IMR-90 (cell line): ENCODE data around the gene NFATC1. TPM values are rescaled to one million over a fixed set of nuclear protein-coding genes. Genes with fewer than 3 reads are reported as not detected.

Source experiments
- ATAC-seq: fragments of 200-7000 bp; cut with Tn5 transposase; 2 replicates; pipeline ENCODE4 v1.9.1; 2020; ENCODE audit warnings: low read depth, mild to moderate bottlenecking, moderate library complexity
- BruUV-seq: library from RNA; stranded (reverse); fragments of 400-500 nt; replicated peaks from 2 replicates; lab custom pipeline; 2021; lab: Mats Ljungman, UMichigan
- CTCF ChIA-PET: fragments of 300-600 bp; formaldehyde crosslinking; extraction: SDS; loops from one replicate; lab custom pipeline; 2021; ENCODE audit warnings: antibody characterized with exemption; lab: Yijun Ruan, JAX
- POLR2A ChIA-PET: fragments of 300-600 bp; sonication (Branson Sonifier 250); formaldehyde crosslinking; loops from one replicate; lab custom pipeline; 2022; ENCODE audit warnings: antibody characterized with exemption; ENCODE audit not compliant: unreplicated experiment; lab: Charles Lee
- DNase-seq: peaks from one replicate; pipeline ENCODE4 v3.0.0; 2013
- H2AFZ ChIP-seq: replicated peaks from 2 replicates; pipeline ENCODE3; 2013; ENCODE audit warnings: low read length, mild to moderate bottlenecking; ENCODE audit not compliant: poor library complexity
- H2AK5ac ChIP-seq: 2 replicates; pipeline ENCODE4 v1.6.1; 2013; ENCODE audit warnings: low read depth, low read length, inconsistent platforms
- H2AK9ac ChIP-seq: replicated peaks from 2 replicates; pipeline ENCODE3; 2013; ENCODE audit warnings: mild to moderate bottlenecking, low read depth, low read length, moderate library complexity; ENCODE audit not compliant: poor library complexity
- H2BK120ac ChIP-seq: 2 replicates; pipeline ENCODE4 v1.6.1; 2013; ENCODE audit warnings: low read depth, low read length, inconsistent platforms
- H2BK15ac ChIP-seq: 3 replicates; pipeline ENCODE4 v1.6.1; 2013; ENCODE audit warnings: low read depth, low read length, inconsistent platforms
- H2BK20ac ChIP-seq: 2 replicates; pipeline ENCODE4 v1.6.1; 2013; ENCODE audit warnings: low read depth, mild to moderate bottlenecking, inconsistent platforms, low read length, moderate library complexity
- H2BK5ac ChIP-seq: 2 replicates; pipeline ENCODE4 v1.6.1; 2013; ENCODE audit warnings: mild to moderate bottlenecking, low read depth, low read length, inconsistent platforms; ENCODE audit not compliant: poor library complexity, severe bottlenecking
- H3K14ac ChIP-seq: replicated peaks from 2 replicates; pipeline ENCODE4 v1.6.1; 2013; ENCODE audit warnings: low read depth, low read length, inconsistent platforms
- H3K18ac ChIP-seq: 2 replicates; pipeline ENCODE4 v1.6.1; 2013; ENCODE audit warnings: low read depth, low read length, control low read depth
- H3K23ac ChIP-seq: 2 replicates; pipeline ENCODE4 v1.6.1; 2013; ENCODE audit warnings: low read depth, low read length, inconsistent platforms
- H3K27ac ChIP-seq: 2 replicates; pipeline ENCODE4 v1.5.1; 2013; ENCODE audit warnings: mild to moderate bottlenecking, control low read depth, low read length; ENCODE audit not compliant: insufficient read depth
- H3K27me3 ChIP-seq: 2 replicates; pipeline ENCODE4 v1.6.1; 2013; ENCODE audit warnings: low read length; ENCODE audit not compliant: control insufficient read depth, insufficient read depth
- H3K36me3 ChIP-seq: 2 replicates; pipeline ENCODE4 v1.6.1; 2013; ENCODE audit warnings: low read length, mixed read lengths; ENCODE audit not compliant: control insufficient read depth, insufficient read depth
- H3K4ac ChIP-seq: 2 replicates; pipeline ENCODE4 v1.6.1; 2013; ENCODE audit warnings: low read depth, low read length, inconsistent platforms
- H3K4me1 ChIP-seq: 2 replicates; pipeline ENCODE4 v1.6.1; 2013; ENCODE audit warnings: low read length, mixed read lengths; ENCODE audit not compliant: control insufficient read depth, insufficient read depth
- H3K4me2 ChIP-seq: 2 replicates; pipeline ENCODE4 v1.6.1; 2013; ENCODE audit warnings: low read depth, mild to moderate bottlenecking, control low read depth, low read length, moderate library complexity
- H3K4me3 ChIP-seq: 2 replicates; pipeline ENCODE4 v1.5.1; 2013; ENCODE audit warnings: low read depth, mild to moderate bottlenecking, control low read depth, low read length, moderate library complexity; ENCODE audit not compliant: insufficient read depth
- H3K56ac ChIP-seq: 2 replicates; pipeline ENCODE4 v1.6.1; 2013; ENCODE audit warnings: low read length, inconsistent platforms; ENCODE audit not compliant: insufficient read depth; ENCODE audit errors: extremely low read depth
- H3K79me1 ChIP-seq, 2 experiments: 2 replicates each; pipeline ENCODE4 v1.6.1; 2013; ENCODE audit warnings: low read length in 2 of 2, inconsistent platforms in 1 of 2, low read depth in 1 of 2
- H3K9ac ChIP-seq: 2 replicates; pipeline ENCODE4 v1.6.1; 2013; ENCODE audit warnings: low read depth, low read length, control low read depth
- H3K9me1 ChIP-seq: 2 replicates; pipeline ENCODE4 v1.6.1; 2013; ENCODE audit warnings: low read length, inconsistent platforms; ENCODE audit not compliant: insufficient read depth
- H3K9me3 ChIP-seq: 2 replicates; pipeline ENCODE4 v1.6.1; 2013; ENCODE audit warnings: low read length; ENCODE audit not compliant: control insufficient read depth, insufficient read depth
- H4K20me1 ChIP-seq: 2 replicates; pipeline ENCODE4 v1.6.1; 2013; ENCODE audit warnings: low read length, inconsistent platforms; ENCODE audit not compliant: insufficient read depth
- H4K5ac ChIP-seq: 2 replicates; pipeline ENCODE4 v1.6.1; 2013; ENCODE audit warnings: mild to moderate bottlenecking, low read depth, low read length, control low read depth
- H4K8ac ChIP-seq, 2 experiments: 2 replicates each; pipeline ENCODE4 v1.6.1; 2013; ENCODE audit warnings: low read depth in 2 of 2, low read length in 2 of 2, control low read depth in 1 of 2, inconsistent platforms in 1 of 2
- H4K91ac ChIP-seq: 2 replicates; pipeline ENCODE4 v1.6.1; 2013; ENCODE audit warnings: low read depth, low read length, inconsistent platforms; ENCODE audit not compliant: insufficient read depth
- BHLHE40 ChIP-seq: fragments of 150-350 bp; IDR thresholded peaks from 2 replicates; pipeline ENCODE4 v1.6.1; 2016; ENCODE audit warnings: mild to moderate bottlenecking, low read depth, low read length
- CEBPB ChIP-seq: IDR thresholded peaks from 2 replicates; pipeline ENCODE4 v1.6.1; 2012; ENCODE audit warnings: low read depth, low read length, improper control_type of control experiment
- CHD1 ChIP-seq: IDR thresholded peaks from 2 replicates; pipeline ENCODE4 v1.6.1; 2012; ENCODE audit warnings: low read depth, low read length, improper control_type of control experiment
- ELK1 ChIP-seq: fragments of 150-350 bp; IDR thresholded peaks from 2 replicates; pipeline ENCODE4 v1.6.1; 2016; ENCODE audit warnings: low read depth, mild to moderate bottlenecking, low read length, moderate library complexity, borderline replicate concordance
- FOS ChIP-seq: fragments of 150-350 bp; IDR thresholded peaks from 2 replicates; pipeline ENCODE4 v1.6.1; 2016; ENCODE audit warnings: low read depth, low read length
- MAFK ChIP-seq: IDR thresholded peaks from 2 replicates; pipeline ENCODE4 v1.6.1; 2012; ENCODE audit warnings: low read depth, low read length, improper control_type of control experiment
- MAZ ChIP-seq: IDR thresholded peaks from 2 replicates; pipeline ENCODE4 v1.6.1; 2012; ENCODE audit warnings: low read depth, mild to moderate bottlenecking, low read length, improper control_type of control experiment, moderate library complexity, borderline replicate concordance
- MXI1 ChIP-seq: IDR thresholded peaks from 2 replicates; pipeline ENCODE4 v1.6.1; 2012; ENCODE audit warnings: low read depth, mild to moderate bottlenecking, low read length, moderate library complexity, borderline replicate concordance
- NFE2L2 ChIP-seq: fragments of 150-350 bp; IDR thresholded peaks from 2 replicates; pipeline ENCODE4 v1.6.1; 2016; ENCODE audit warnings: low read depth, mild to moderate bottlenecking, low read length
- POLR2A ChIP-seq: IDR thresholded peaks from 2 replicates; pipeline ENCODE4 v1.6.1; 2012; ENCODE audit warnings: mild to moderate bottlenecking, low read depth, low read length
- RAD21 ChIP-seq: IDR thresholded peaks from 2 replicates; pipeline ENCODE4 v1.6.1; 2012; ENCODE audit warnings: low read length, improper control_type of control experiment
- RCOR1 ChIP-seq: IDR thresholded peaks from 2 replicates; pipeline ENCODE4 v1.6.1; 2012; ENCODE audit warnings: mild to moderate bottlenecking, low read length, improper control_type of control experiment; ENCODE audit not compliant: insufficient replicate concordance
- RFX5 ChIP-seq: IDR thresholded peaks from 2 replicates; pipeline ENCODE4 v1.8.0; 2012; ENCODE audit warnings: low read depth, mild to moderate bottlenecking, low read length, moderate library complexity
- SMC3 ChIP-seq: fragments of 150-350 bp; IDR thresholded peaks from 2 replicates; pipeline ENCODE4 v1.6.1; 2016; ENCODE audit warnings: low read depth, mild to moderate bottlenecking, antibody characterized with exemption, low read length, moderate library complexity
- USF2 ChIP-seq: fragments of 150-350 bp; IDR thresholded peaks from 2 replicates; pipeline ENCODE4 v1.6.1; 2017; ENCODE audit warnings: mild to moderate bottlenecking, antibody characterized with exemption, low read length, low read depth
- WGBS, 2 experiments: methylation state at CpG; one replicate each; pipeline versions ENCODE4 v1.1.5 to v1.1.7; 2013; ENCODE audit warnings: missing lambda C conversion rate in 2 of 2; ENCODE audit not compliant: insufficient read length in 1 of 2; ENCODE audit errors: extremely low coverage in 2 of 2; 5-methylcytosine and 5-hydroxymethylcytosine counted together
- dilution Hi-C: fragments of 300-500 bp; cut with HindIII; formaldehyde crosslinking; loops from one replicate; pipeline ENCODE4 v1.14.3; 2018; ENCODE audit warnings: low sequenced_read_pairs; ENCODE audit not compliant: unreplicated experiment
- in situ Hi-C: fragments of 300-500 bp; cut with MboI; formaldehyde crosslinking; loops from 3 replicates; pipeline ENCODE4 v1.14.3; 2019; ENCODE audit warnings: low sequenced_read_pairs, inconsistent platforms, mixed read lengths
- intact Hi-C: fragments of 100-400 bp; cut with micrococcal nuclease; formaldehyde crosslinking; loops from 2 replicates; pipeline ENCODE4 v1.10.0; 2022
- polyA plus RNA-seq, 3 experiments: library from polyadenylated mRNA; depleted of rRNA; stranded (reverse); fragments of >200 nt; gene quantifications; 2 replicates each; pipeline ENCODE4 v1.2.3, GENCODE V29; 2012; ENCODE audit warnings: low replicate concordance in 1 of 3
- total RNA-seq: library from RNA; depleted of rRNA; stranded (reverse); fragments of >200 nt; gene quantifications from 2 replicates; pipeline ENCODE4 v1.2.3, GENCODE V29; 2012
- TF ChIP-seq, protein P1 (sequence below): conservative IDR thresholded peaks from 2 replicates; pipeline ENCODE4 v1.5.1; 2012; ENCODE audit warnings: mild to moderate bottlenecking, low read depth, low read length, improper control_type of control experiment

The NFATC1 gene
- total and polyA plus RNA-seq, 2 of the 4 experiments (the other 2 are of a cell fraction), result 0.36 to 1.8 TPM

DNA sequence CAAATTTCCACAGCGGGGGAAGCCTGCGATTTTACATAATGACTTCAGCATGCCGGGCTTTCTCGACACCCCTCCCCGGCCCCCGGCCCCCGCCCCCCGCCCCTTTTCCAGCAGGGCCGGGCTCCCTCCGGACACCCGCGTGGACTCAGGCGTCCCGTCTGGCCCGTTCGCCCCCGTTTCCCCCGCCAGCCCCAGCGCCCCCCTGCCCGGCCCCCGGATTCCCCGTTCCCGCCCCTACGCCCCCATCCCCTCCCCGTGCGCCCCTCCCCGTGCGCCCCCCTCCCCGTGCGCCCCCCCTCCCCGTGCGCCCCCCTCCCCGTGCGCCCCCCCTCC lies 456 bp upstream of the NFATC1 start:
- H2AK9ac ChIP-seq, result no peak overlapping the region
- no peak overlapping the region for H4K5ac ChIP-seq
- H3K4me2 ChIP-seq, result no peak overlapping the region
- no peak overlapping the region for H2BK5ac ChIP-seq
- H4K20me1 ChIP-seq, result no peaks in the 10 kb centered on the region
- H2AK5ac ChIP-seq, result no peak overlapping the region
- DNase-seq, result no peak
- H3K4me1 ChIP-seq, result peaks cover 5% of the 10 kb centered on the region
- H4K91ac ChIP-seq, result no peak overlapping the region
- BruUV-seq, result no TSS peak
- no peak overlapping the region for H2BK120ac ChIP-seq
- no peaks in the 10 kb centered on the region for H3K9me1 ChIP-seq
- no peaks in the 10 kb centered on the region for H3K9me3 ChIP-seq
- H3K79me1 ChIP-seq, result no peaks in the 10 kb centered on the region
- dilution Hi-C loops (no loop called here), in situ Hi-C loops (no loop called here), intact Hi-C loops (no loop called here)
- no peak overlapping the region for H2BK20ac ChIP-seq
- H3K9ac ChIP-seq, result no peak overlapping the region
- H3K4ac ChIP-seq, result no peak overlapping the region
- H3K4me3 ChIP-seq, result no peak overlapping the region
- CTCF ChIA-PET, result no interaction called here
- no peak overlapping the region for H2AFZ ChIP-seq
- POLR2A ChIA-PET, result no interaction called here
- H3K23ac ChIP-seq, result no peak overlapping the region
- H3K56ac ChIP-seq, result no peak overlapping the region
- H4K8ac ChIP-seq, result no peak overlapping the region
- no peak for TF ChIP-seq MAFK
- no peak for TF ChIP-seq POLR2A
- no peak for TF ChIP-seq RAD21
- no peak for TF ChIP-seq USF2
- no peak for TF ChIP-seq CHD1
- TF ChIP-seq NFE2L2, result no peak
- no peak for TF ChIP-seq ELK1
- no peak for TF ChIP-seq SMC3
- no peak for TF ChIP-seq CEBPB
- TF ChIP-seq RCOR1, result no peak
- TF ChIP-seq BHLHE40, result no peak
- no peak for TF ChIP-seq MAZ
- TF ChIP-seq MXI1, result no peak
- TF ChIP-seq RFX5, result no peak
- TF ChIP-seq FOS, result no peak
- TF ChIP-seq, protein P1, sequence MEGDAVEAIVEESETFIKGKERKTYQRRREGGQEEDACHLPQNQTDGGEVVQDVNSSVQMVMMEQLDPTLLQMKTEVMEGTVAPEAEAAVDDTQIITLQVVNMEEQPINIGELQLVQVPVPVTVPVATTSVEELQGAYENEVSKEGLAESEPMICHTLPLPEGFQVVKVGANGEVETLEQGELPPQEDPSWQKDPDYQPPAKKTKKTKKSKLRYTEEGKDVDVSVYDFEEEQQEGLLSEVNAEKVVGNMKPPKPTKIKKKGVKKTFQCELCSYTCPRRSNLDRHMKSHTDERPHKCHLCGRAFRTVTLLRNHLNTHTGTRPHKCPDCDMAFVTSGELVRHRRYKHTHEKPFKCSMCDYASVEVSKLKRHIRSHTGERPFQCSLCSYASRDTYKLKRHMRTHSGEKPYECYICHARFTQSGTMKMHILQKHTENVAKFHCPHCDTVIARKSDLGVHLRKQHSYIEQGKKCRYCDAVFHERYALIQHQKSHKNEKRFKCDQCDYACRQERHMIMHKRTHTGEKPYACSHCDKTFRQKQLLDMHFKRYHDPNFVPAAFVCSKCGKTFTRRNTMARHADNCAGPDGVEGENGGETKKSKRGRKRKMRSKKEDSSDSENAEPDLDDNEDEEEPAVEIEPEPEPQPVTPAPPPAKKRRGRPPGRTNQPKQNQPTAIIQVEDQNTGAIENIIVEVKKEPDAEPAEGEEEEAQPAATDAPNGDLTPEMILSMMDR, result no peak
- H3K14ac ChIP-seq, result no peak overlapping the region
- H3K18ac ChIP-seq, result no peak overlapping the region
- H2BK15ac ChIP-seq, result no peak overlapping the region
- H3K36me3 ChIP-seq, result no peaks in the 10 kb centered on the region
- ATAC-seq, result no peak
- H3K27me3 ChIP-seq, result peaks cover 17% of the 10 kb centered on the region
- no peak overlapping the region for H3K27ac ChIP-seq
- WGBS, 2 experiments, result no CpG with 5 or more reads among the region's 34 CpGs
